ENCODE results near the gene ATXN10.

Gene ATXN10

DNA sequence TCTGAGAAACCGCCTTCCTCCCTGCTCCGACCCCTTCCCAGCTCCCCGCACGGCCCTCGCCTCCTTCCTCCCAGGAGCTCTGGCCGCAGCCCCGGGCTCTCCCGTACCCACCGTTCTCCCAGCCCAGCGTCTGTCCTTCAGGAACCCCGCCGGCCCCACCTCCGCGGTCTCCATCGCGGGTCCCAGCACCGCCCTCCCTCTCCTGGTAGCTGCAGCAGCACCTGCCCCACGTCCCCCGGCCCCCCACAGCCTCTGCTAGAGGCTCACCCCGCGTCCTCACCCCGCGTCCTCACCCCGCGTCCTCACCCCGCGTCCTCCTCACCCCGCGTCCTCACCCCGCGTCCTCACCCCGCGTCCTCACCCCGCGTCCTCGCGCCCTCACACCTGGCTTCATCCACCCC, 219.4 kb downstream of the ATXN10 start:
- DNase-seq (ENCODE audit: low spot score): no peak

DNA sequence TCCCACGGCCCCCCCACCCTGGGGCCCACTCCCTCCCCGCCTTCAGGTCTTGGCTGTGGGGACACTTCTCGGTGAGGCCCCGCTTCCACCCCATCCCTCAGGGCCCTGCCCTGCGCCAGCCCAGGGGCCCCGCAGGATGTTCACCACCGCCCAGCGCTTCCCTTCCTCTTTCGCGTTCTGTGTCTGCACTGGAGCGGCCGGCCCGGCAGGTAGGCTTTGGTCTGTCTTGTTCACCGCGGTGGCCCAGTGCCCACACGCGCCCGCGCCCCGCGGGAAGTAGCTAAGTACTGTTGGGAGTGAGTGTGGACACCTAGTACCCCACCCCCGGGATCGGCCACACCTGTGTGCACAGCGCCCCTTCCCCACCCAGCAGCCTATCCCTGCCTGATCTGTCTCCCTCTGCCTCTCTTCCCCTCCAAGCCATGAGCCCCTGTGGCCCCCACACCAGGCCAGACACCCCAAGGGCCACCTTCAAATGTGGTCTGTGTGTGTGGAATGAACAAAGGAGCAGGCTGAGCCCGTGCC, 219.9 kb downstream of the ATXN10 start:
- no peak for DNase-seq (ENCODE audit: low spot score)

DNA sequence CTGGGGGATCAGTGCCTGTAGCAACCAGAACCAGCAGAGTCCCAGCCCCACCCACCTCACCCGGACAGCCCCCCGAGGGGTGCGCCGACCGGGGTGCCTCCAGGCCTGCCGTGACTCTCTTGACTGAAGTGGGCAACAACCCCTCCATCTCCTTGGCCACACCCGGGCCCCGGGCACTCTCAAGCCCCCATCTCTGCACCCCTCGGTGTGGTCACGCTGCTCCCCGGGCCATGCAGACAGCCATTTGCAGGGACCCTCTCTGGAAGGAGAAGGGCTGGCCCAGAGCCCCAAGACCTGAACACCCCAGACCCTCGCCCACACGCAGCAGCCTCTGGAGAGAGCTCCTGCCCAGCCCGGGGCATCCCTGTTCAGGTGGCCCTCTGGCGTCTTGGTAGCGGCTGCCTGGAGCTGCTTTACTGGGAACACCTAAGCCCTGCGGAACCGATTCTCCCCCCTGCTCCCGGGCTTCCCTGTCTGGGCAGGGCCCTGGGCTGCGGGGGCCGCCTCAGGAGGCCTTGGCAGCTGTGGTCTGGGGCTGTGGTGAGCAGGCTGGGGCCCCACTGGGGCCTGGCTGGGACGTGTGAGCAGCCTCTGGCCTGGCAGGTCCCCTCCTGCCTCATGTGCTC, 220.5 kb downstream of the ATXN10 start:
- no peak for DNase-seq (ENCODE audit: low spot score)

DNA sequence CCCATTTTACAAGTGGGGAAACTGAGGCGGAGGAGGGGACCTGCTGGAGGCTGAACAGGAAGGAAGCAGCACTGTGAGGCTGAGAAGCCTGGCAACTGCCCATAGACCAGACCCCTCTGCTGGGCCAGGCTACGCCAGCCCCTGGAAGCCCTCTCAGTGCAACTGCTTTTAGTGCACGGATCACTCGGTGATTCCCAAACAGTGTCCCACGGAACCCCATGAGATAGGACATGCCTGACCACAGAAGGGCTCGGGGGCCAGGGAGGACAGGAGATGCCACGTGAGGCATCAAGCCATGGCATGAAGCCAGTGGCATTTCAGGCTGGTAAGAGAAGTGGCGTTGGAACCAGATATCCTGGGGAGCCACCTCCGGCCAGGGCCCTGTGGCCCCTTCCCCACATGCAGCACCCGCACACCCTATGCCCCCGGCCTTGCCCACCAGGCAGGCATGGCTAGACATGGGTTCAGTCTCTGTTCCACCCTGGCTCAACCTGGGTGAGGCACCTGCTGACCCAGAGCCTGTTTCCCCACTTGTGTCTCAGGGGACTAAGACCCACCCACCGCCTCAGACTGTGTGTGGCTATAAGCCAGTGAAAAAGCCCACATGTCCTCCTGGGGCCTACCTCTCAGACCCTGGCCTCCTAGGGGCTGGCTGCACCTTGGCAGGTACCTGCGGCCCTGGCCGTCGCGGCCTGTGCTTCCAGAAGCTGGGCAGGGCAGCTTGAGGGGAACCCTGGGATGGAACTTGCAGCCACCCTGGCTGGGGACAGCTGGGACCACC, 221.2 kb downstream of the ATXN10 start:
- DNase-seq (ENCODE audit: low spot score): no peak

DNA sequence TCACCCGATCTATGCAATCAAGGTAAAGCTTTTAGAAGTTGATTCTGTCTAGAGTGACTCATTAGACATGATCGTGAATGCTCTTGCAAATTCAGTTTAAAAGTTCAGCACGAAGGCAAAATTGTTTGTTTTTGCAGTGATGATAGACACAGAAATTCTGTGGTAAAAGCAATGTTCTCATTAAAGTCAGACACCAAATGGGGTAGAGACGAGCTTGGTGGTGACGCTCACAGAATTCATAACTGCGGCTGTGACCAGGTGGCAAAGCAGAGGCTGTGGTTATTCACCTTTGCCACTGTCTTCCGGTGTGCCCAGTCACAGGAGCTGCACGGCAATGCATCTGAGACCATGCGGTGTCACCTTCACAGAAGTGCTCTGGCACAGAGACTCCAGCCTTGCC, 221.9 kb downstream of the ATXN10 start:
- DNase-seq (ENCODE audit: low spot score): no peak
